HG03066 (cell line): ENCODE measurements around the gene SLC13A5.
"Not testable (repeated sequence)": the region's sequence is repeated elsewhere in the genome, so short reads cannot be mapped to it uniquely, and the experiment has no call there.

Source experiments
- ATAC-seq: cut with Tn5 transposase; IDR thresholded peaks from one replicate; pipeline ENCODE4 v1.9.1; 2021; ENCODE audit warnings: low read depth; ENCODE audit not compliant: unreplicated experiment

SLC13A5 gene

GRCh38 chr17:6667516-6667915 is 45.7 kb downstream of the SLC13A5 start:
- ATAC-seq = no peak

- ATAC-seq = no peak
These were observed 46.6 kb downstream of the SLC13A5 start for GRCh38 chr17:6666557-6666956.

- no peak for ATAC-seq
These were observed 47.1 kb downstream of the SLC13A5 start for GRCh38 chr17:6666077-6666521.

GRCh38 chr17:6663200-6663599 is 50.0 kb downstream of the SLC13A5 start:
- ATAC-seq = not testable (repeated sequence)

- no peak for ATAC-seq
These were observed 51.7 kb downstream of the SLC13A5 start for GRCh38 chr17:6661464-6661848.

- no peak for ATAC-seq
These were observed 52.2 kb downstream of the SLC13A5 start for GRCh38 chr17:6660805-6661463.

GRCh38 chr17:6660101-6660500 is 53.1 kb downstream of the SLC13A5 start:
- ATAC-seq = no peak

GRCh38 chr17:6658411-6658810 is 54.8 kb downstream of the SLC13A5 start:
- not testable (repeated sequence) for ATAC-seq

- ATAC-seq = no peak
These were observed 55.4 kb downstream of the SLC13A5 start for GRCh38 chr17:6657633-6658287.

GRCh38 chr17:6656797-6657632 is 56.2 kb downstream of the SLC13A5 start:
- ATAC-seq = not testable (repeated sequence)

GRCh38 chr17:6655732-6656361 is 57.3 kb downstream of the SLC13A5 start:
- not testable (repeated sequence) for ATAC-seq

GRCh38 chr17:6654841-6655731 is 58.1 kb downstream of the SLC13A5 start:
- ATAC-seq = no peak

- ATAC-seq = no peak
These were observed 61.2 kb downstream of the SLC13A5 start for GRCh38 chr17:6651919-6652452.

GRCh38 chr17:6651354-6651918 is 61.7 kb downstream of the SLC13A5 start, which contains the start of the genes C17orf100 and MED31:
Gene C17orf100, plus strand, starts transcription at chr17:6651762. Its CDS starts 152 bp downstream, at chr17:6651914.
Gene MED31, minus strand, starts transcription at chr17:6651605. Its CDS starts 77 bp downstream, at chr17:6651528.
- ATAC-seq = peak; percentile 88

- ATAC-seq = no peak
These were observed 65.0 kb downstream of the SLC13A5 start for GRCh38 chr17:6648181-6648580.

GRCh38 chr17:6643451-6644125 is 69.6 kb downstream of the SLC13A5 start:
- no peak for ATAC-seq

GRCh38 chr17:6642592-6642991 is 70.6 kb downstream of the SLC13A5 start:
- no peak for ATAC-seq

- peak; percentile 16 for ATAC-seq
These were observed 71.8 kb downstream of the SLC13A5 start for GRCh38 chr17:6641247-6641863.
